Stimulated activated CD8-positive, alpha-beta memory T cell treated with anti-CD3 and anti-CD28 coated beads, Interleukin-2, amount 100 ng/mL, for 1 hour (primary cell): Measurements from ENCODE around the gene ZFHX3.
"Not testable (repeated sequence)": the region's sequence is repeated elsewhere in the genome, so short reads cannot be mapped to it uniquely, and the experiment has no call there.

Experiments
- DNase-seq, 2 donors: peaks; one replicate each; pipeline ENCODE4 v3.0.0-alpha.2; 2020; ENCODE audit warnings: low read depth in 2 of 2

ZFHX3 gene

GRCh38 chr16:73021866-73022495, 25.9 kb downstream of the ZFHX3 start:
- DNase-seq = no peak

GRCh38 chr16:73020409-73020884, 27.5 kb downstream of the ZFHX3 start:
- no peak for DNase-seq

GRCh38 chr16:73019457-73020362, 28.2 kb downstream of the ZFHX3 start:
- DNase-seq = no peak

- DNase-seq = no peak
Measured at GRCh38 chr16:73018821-73019456, 29.0 kb downstream of the ZFHX3 start.

GRCh38 chr16:73017321-73017720, 30.6 kb downstream of the ZFHX3 start:
- DNase-seq = no peak

GRCh38 chr16:73016488-73016830, 31.5 kb downstream of the ZFHX3 start:
- DNase-seq = no peak

GRCh38 chr16:73015612-73016487, 32.1 kb downstream of the ZFHX3 start:
- no peak for DNase-seq

- DNase-seq = no peak
Measured at GRCh38 chr16:73014768-73015167, 33.2 kb downstream of the ZFHX3 start.

- DNase-seq = no peak
Measured at GRCh38 chr16:73013974-73014373, 34.0 kb downstream of the ZFHX3 start.

GRCh38 chr16:73012341-73012740, 35.6 kb downstream of the ZFHX3 start:
- no peak for DNase-seq

- no peak for DNase-seq
Measured at GRCh38 chr16:73011926-73012325, 36.0 kb downstream of the ZFHX3 start.

- DNase-seq = no peak
Measured at GRCh38 chr16:73010150-73010676, 37.7 kb downstream of the ZFHX3 start.

- not testable (repeated sequence) for DNase-seq
Measured at GRCh38 chr16:73009710-73010109, 38.2 kb downstream of the ZFHX3 start.

- no peak for DNase-seq
Measured at GRCh38 chr16:73006026-73006425, 41.9 kb downstream of the ZFHX3 start.

- DNase-seq = no peak
Measured at GRCh38 chr16:73002866-73003265, 45.1 kb downstream of the ZFHX3 start.

GRCh38 chr16:73000907-73001521, 46.9 kb downstream of the ZFHX3 start:
- no peak for DNase-seq

- no peak for DNase-seq
Measured at GRCh38 chr16:73000020-73000906, 47.7 kb downstream of the ZFHX3 start.

- no peak for DNase-seq
Measured at GRCh38 chr16:72999541-73000019, 48.3 kb downstream of the ZFHX3 start.

GRCh38 chr16:72997141-72997542, 50.8 kb downstream of the ZFHX3 start:
- no peak for DNase-seq
